Calu3 (cell line): Measurements from ENCODE around the gene CD37. TPM values are rescaled to one million over a fixed set of nuclear protein-coding genes. Genes with fewer than 3 reads are reported as not detected.
"Not testable (repeated sequence)": the region's sequence is repeated elsewhere in the genome, so short reads cannot be mapped to it uniquely, and the experiment has no call there.

ENCODE experiments used
- Bru-seq: library from RNA; stranded (reverse); fragments of 400-500 nt; gene quantifications from one replicate; lab custom pipeline; 2021; lab: Mats Ljungman, UMichigan
- BruChase-seq, 2 experiments: library from RNA; stranded (reverse); fragments of 400-500 nt; gene quantifications; one replicate each; lab custom pipeline; 2021; lab: Mats Ljungman, UMichigan
- BruUV-seq: library from RNA; stranded (reverse); fragments of 400-500 nt; replicated peaks from 2 replicates; lab custom pipeline; 2021; lab: Mats Ljungman, UMichigan
- CTCF ChIA-PET: fragments of 300-600 bp; sonication (Branson Sonifier 250); formaldehyde crosslinking; loops from one replicate; lab custom pipeline; 2022; ENCODE audit warnings: antibody characterized with exemption; lab: Charles Lee
- DNase-seq: peaks from one replicate; pipeline ENCODE4 v3.0.0; 2022
- H3K27ac Mint-ChIP-seq: one replicate; pipeline ENCODE4 v1.8.0; 2022; ENCODE audit warnings: mixed read lengths; ENCODE audit not compliant: unreplicated experiment
- H3K27me3 Mint-ChIP-seq: one replicate; pipeline ENCODE4 v1.8.0; 2022; ENCODE audit warnings: mixed read lengths; ENCODE audit not compliant: unreplicated experiment
- H3K36me3 Mint-ChIP-seq: one replicate; pipeline ENCODE4 v1.8.0; 2022; ENCODE audit warnings: mild to moderate bottlenecking, moderate library complexity, mixed read lengths; ENCODE audit not compliant: insufficient read depth, unreplicated experiment
- H3K4me1 Mint-ChIP-seq: one replicate; pipeline ENCODE4 v1.8.0; 2022; ENCODE audit warnings: mild to moderate bottlenecking, low read depth, mixed read lengths; ENCODE audit not compliant: unreplicated experiment
- H3K4me3 Mint-ChIP-seq: one replicate; pipeline ENCODE4 v1.8.0; 2022; ENCODE audit warnings: mild to moderate bottlenecking, low read depth, moderate library complexity, mixed read lengths; ENCODE audit not compliant: unreplicated experiment
- H3K9me3 Mint-ChIP-seq: one replicate; pipeline ENCODE4 v1.8.0; 2022; ENCODE audit warnings: low read depth, mixed read lengths; ENCODE audit not compliant: unreplicated experiment
- intact Hi-C: fragments of 100-400 bp; cut with micrococcal nuclease; formaldehyde crosslinking; loops from one replicate; pipeline ENCODE4 v1.10.0; 2022; ENCODE audit not compliant: unreplicated experiment
- long read RNA-seq: library from polyadenylated mRNA; stranded (forward); transcript quantifications from one replicate; pipeline ENCODE4 v2.0.0, GENCODE V29; 2022
- total RNA-seq: library from RNA; stranded (reverse); gene quantifications from 2 replicates; pipeline ENCODE4 v1.2.3, GENCODE V29; 2022
- TF ChIP-seq, protein P1 (sequence below): fragments of 200-600 bp; IDR thresholded peaks from one replicate; pipeline ENCODE4 v1.8.0; 2022; ENCODE audit warnings: antibody characterized with exemption; ENCODE audit not compliant: unreplicated experiment

The CD37 gene, protein sequence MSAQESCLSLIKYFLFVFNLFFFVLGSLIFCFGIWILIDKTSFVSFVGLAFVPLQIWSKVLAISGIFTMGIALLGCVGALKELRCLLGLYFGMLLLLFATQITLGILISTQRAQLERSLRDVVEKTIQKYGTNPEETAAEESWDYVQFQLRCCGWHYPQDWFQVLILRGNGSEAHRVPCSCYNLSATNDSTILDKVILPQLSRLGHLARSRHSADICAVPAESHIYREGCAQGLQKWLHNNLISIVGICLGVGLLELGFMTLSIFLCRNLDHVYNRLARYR
- total RNA-seq = not detected in 2 replicates
- Bru-seq, nascent RNA = not detected
- BruChase-seq, experiment 1, labeled RNA remaining after a 6-hour chase = not detected
- BruChase-seq, experiment 2, labeled RNA remaining after a 2-hour chase = not detected
- long read RNA-seq = 0 reads

GRCh38 chr19:49335071-49335783 is at the start of gene CD37:
CD37 (plus strand) TSS chr19:49335406; CDS start chr19:49335541, 135 bp downstream.
- intact Hi-C loops = no loop called here
- Mint-ChIP-seq H3K27me3 (peaks cover 77% of the 10 kb centered on the region), H3K27ac (no peak within 1 kb of the TSS), H3K36me3 (no peaks in the 10 kb centered on the region), H3K9me3 (no peaks in the 10 kb centered on the region), H3K4me3 (no peak within 1 kb of the TSS), H3K4me1 (peaks cover 6% of the 10 kb centered on the region)
- CTCF ChIA-PET = no interaction called here
- TF ChIP-seq, protein P1, sequence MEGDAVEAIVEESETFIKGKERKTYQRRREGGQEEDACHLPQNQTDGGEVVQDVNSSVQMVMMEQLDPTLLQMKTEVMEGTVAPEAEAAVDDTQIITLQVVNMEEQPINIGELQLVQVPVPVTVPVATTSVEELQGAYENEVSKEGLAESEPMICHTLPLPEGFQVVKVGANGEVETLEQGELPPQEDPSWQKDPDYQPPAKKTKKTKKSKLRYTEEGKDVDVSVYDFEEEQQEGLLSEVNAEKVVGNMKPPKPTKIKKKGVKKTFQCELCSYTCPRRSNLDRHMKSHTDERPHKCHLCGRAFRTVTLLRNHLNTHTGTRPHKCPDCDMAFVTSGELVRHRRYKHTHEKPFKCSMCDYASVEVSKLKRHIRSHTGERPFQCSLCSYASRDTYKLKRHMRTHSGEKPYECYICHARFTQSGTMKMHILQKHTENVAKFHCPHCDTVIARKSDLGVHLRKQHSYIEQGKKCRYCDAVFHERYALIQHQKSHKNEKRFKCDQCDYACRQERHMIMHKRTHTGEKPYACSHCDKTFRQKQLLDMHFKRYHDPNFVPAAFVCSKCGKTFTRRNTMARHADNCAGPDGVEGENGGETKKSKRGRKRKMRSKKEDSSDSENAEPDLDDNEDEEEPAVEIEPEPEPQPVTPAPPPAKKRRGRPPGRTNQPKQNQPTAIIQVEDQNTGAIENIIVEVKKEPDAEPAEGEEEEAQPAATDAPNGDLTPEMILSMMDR = no peak
- no peak for DNase-seq
- BruUV-seq = no TSS peak

DNA sequence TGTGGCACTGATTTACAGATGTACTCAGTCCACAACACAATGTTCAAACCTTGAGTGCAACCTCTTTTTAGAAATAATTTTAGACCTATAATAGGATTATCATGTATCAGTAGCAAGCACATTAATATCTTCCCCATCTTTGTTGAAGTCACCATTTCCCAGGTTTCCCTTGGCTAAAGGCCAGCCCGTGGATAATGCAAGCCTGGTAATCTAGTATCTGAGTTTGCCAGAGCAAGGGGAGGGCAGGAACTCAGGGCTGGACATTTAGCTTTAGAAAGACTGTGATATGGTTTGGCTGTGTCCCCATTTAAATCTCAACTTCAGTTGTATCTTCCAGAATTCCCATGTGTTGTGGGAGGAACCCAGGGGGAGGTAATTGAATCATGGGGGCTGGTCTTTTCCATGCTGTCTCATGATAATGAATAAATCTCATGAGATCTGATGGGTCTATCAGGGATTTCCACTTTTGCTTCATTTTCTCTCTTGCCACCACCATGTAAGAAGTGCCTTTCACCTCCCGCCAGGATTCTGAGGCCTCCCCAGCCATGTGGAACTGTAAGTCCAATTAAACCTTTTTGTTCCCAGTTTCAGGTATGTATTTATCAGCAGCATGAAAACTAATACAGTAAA is 48.0 kb upstream of the CD37 start:
- no TSS peak for BruUV-seq
- CTCF ChIA-PET = no interaction called here
- no peaks in the 10 kb centered on the region for H3K4me1 Mint-ChIP-seq
- TF ChIP-seq, protein P1 = no peak
- intact Hi-C loops = no loop called here
- no peak overlapping the region for H3K4me3 Mint-ChIP-seq
- no peaks in the 10 kb centered on the region for H3K36me3 Mint-ChIP-seq
- no peak overlapping the region for H3K27ac Mint-ChIP-seq
- H3K27me3 Mint-ChIP-seq = peaks cover 54% of the 10 kb centered on the region
- no peaks in the 10 kb centered on the region for H3K9me3 Mint-ChIP-seq
- no peak for DNase-seq

DNA sequence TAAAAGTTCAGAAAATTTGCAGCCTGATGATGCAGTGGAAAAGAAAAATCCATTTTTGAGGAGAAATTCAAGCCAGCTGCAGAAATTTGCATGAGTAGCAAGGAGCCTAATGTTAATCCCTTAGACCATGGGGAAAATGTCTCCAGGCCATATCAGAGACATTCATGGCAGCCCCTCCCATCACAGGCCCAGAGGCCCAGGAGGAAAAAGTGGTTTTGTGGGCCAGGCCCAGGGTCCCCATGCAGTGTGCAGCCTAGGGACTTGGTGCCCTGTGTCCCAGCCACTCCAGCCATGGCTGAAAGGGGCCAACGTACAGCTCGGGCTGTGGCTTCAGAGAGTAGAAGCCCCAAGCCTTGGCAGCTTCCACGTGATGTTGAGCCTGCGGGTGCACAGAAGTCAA is 47.0 kb upstream of the CD37 start:
- H3K27ac Mint-ChIP-seq, H3K9me3 Mint-ChIP-seq, intact Hi-C loops, H3K4me3 Mint-ChIP-seq, CTCF ChIA-PET, DNase-seq, H3K4me1 Mint-ChIP-seq, H3K36me3 Mint-ChIP-seq, BruUV-seq: not testable (repeated sequence)
- H3K27me3 Mint-ChIP-seq = peaks cover 44% of the 10 kb centered on the region

GRCh38 chr19:49289286-49289685 is 45.9 kb upstream of the CD37 start:
- H3K4me1 Mint-ChIP-seq, DNase-seq, H3K36me3 Mint-ChIP-seq, H3K27ac Mint-ChIP-seq, BruUV-seq, H3K9me3 Mint-ChIP-seq, intact Hi-C loops, H3K4me3 Mint-ChIP-seq: not testable (repeated sequence)
- CTCF ChIA-PET = interaction anchor here (0.6 kb wide), 1 partner anchor 291 kb away, joined by 3 read pairs; the partner anchor contains the start of gene NOSIP
- H3K27me3 Mint-ChIP-seq = peaks cover 39% of the 10 kb centered on the region

DNA sequence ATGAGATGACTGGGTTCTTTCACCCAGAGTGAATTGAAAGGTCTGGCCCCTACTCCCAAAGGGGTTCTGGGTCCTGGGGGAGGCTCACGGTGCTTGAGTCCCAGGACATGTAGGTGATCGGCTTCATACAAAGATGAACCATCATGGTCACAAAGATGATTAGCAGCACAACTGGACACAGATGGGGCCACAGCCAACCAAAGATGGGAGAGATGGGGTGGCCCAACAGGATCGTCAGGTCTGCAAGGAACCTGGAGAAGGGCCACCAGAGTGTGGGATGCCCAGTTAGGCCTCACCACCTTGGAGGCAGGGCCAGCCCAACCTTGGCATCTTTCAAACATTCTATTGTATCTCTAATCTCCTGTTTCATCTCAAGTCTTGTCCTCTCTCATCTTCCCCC is 44.7 kb upstream of the CD37 start:
- Mint-ChIP-seq H3K9me3 (no peaks in the 10 kb centered on the region), H3K4me3 (no peak overlapping the region), H3K36me3 (no peaks in the 10 kb centered on the region), H3K4me1 (no peaks in the 10 kb centered on the region), H3K27me3 (peaks cover 27% of the 10 kb centered on the region), H3K27ac (no peak overlapping the region)
- DNase-seq = no peak
- TF ChIP-seq, protein P1 = no peak
- intact Hi-C loops = no loop called here
- BruUV-seq = no TSS peak
- CTCF ChIA-PET = no interaction called here
